HG03159 (cell line): Measurements from ENCODE around the gene PHGDH.

ENCODE experiments used
- ATAC-seq: cut with Tn5 transposase; IDR thresholded peaks from one replicate; pipeline ENCODE4 v1.9.1; 2021; ENCODE audit warnings: mild to moderate bottlenecking, moderate library complexity; ENCODE audit not compliant: unreplicated experiment

The PHGDH gene

DNA sequence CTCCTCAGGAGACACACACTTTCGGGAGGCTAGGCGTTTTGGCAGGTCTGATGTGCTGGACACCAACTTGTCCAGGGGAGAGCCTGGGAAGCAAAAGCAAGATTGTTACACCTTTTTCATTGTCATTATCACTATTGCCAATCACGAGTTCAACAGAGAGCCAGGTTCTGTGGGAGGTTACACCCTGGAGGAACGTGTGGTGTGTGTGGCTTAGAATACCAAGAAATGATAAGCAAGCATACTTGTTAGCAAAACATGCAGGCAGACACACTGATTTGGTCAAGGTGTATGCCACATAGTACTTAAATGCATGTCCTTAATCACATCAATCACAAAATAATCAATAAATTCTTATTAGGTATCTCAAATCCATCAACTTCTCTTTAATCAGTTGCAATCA is 40.9 kb downstream of the PHGDH start:
- ATAC-seq: no peak

GRCh38 chr1:119758584-119758983 is 46.9 kb downstream of the PHGDH start:
- no peak for ATAC-seq

DNA sequence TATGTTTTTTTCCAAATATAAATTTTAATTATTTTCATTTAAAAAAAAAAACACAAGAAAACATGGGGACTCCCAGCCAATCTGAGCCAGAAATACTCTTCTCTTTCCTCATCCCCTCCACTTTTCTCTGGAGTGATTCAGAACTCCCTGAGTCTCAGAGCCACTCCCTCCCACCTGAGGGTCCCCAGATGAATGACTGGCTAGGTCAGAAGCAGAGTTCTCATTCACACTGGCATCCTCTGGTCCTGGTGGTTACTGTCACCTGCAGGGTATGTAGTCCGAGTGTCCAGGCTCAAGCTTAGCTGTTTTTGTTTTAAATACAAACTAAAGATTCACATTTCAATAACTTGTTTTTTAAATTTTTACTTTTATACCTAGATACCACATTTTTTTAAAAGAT is 50.7 kb downstream of the PHGDH start:
- ATAC-seq: no peak

DNA sequence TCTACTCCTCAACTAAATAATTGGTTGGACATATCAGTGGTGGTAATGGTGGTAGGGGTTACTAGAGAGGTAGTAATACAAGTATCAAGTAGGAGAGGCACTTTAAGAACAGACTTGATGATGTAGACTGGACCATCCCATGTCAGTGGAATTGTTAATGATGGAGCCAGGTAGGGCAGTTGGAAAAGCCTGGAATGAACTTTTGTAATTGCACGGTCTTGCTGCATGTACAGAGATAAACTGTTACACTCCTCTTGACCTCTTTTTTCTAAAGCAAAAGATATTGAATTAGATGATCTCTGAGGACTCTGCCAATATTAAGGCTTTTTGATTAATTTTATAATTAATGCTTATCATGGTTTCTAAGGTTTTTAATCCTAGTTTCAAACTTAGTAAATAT is 51.2 kb downstream of the PHGDH start:
- ATAC-seq: no peak

GRCh38 chr1:119764220-119764619 is 52.5 kb downstream of the PHGDH start:
- no peak for ATAC-seq

GRCh38 chr1:119766374-119766794 is 54.6 kb downstream of the PHGDH start:
- no peak for ATAC-seq

DNA sequence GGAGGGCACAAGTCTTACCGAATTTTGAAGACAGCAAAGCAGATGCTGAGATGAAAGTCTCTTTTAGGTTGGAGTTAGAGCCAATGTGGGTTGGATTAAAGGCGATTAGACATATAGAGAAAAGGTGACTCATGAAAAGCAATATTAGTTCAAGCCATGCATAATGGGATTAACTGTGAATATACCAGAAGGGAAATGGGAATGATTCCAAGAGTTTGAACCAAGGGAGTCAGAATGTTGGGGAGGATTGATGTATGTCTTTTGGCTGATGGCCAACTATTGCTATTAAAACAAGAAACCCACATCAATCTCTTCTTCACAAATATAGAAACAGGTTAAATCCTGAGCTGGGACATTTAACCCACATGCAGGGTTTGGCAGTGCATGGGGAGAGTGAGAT is 55.8 kb downstream of the PHGDH start:
- no peak for ATAC-seq

DNA sequence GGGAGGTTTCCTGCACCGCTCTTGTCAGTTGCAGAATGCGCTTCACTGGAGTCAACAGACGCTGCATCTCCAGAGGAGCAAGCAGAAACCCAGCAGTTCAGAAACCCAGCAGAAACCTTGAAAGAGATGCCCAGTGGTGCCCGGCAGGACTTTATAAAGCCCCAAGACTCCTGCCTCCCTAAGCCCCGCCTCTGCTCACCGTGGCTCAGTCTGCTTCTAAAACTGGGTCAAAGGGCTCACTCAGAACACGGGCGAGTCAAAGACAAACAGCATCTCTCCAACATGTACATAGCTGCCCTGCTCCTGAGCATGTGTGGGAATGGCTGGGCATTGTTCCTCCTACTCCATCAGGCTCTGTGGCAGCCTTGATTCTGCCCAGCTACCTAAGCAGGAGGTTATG is 57.0 kb downstream of the PHGDH start, which contains the start of gene HMGCS2:
TSS of gene HMGCS2 (minus strand) at position 128 of the 400 bp plus-strand sequence. CDS start at position 67, 61 bp downstream.
- ATAC-seq: no peak

DNA sequence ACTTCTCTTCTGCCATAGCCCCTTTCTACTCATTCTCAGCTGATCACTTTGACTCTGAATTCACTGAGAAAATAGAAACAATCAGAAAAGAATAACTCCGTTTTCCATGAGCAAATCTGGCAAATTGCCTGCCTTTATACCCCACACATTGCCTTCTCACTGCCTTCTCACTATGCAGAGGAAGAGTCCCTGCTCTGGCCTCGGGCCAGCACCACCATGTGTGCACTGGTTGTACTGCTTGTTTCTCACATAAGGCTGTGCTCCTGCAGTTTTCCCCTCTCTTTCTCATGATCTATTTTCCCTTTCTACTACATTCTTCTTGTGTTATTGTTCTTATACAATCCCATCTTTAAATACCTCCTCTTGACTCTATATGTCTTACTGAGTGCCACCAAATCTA is 59.3 kb downstream of the PHGDH start:
- no peak for ATAC-seq

- ATAC-seq: no peak
These were observed 60.0 kb downstream of the PHGDH start for GRCh38 chr1:119771770-119772169.

GRCh38 chr1:119772298-119772697 is 60.6 kb downstream of the PHGDH start:
- ATAC-seq: no peak

- ATAC-seq: no peak
These were observed 62.0 kb downstream of the PHGDH start for GRCh38 chr1:119773711-119774241.

- ATAC-seq: no peak
These were observed 63.2 kb downstream of the PHGDH start for GRCh38 chr1:119774746-119775490.

DNA sequence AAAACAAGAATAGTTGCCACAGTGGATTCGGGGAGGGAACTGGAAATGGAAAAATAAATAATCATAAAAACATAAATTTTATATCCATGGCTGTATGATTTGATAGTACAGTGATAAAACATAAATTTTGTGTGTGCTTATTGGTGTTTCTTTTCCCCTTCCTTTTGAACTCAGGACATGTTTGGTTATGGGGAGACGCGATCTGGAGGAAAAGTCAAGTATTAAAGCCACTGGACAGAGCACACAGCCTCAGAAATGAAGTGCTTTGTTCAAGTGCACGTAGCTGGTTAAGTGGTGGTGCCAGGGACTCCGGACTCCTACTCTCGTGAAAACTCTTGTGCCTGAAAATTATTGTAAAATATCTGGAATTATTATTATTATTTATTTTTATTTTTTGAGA is 66.6 kb downstream of the PHGDH start:
- ATAC-seq: no peak

DNA sequence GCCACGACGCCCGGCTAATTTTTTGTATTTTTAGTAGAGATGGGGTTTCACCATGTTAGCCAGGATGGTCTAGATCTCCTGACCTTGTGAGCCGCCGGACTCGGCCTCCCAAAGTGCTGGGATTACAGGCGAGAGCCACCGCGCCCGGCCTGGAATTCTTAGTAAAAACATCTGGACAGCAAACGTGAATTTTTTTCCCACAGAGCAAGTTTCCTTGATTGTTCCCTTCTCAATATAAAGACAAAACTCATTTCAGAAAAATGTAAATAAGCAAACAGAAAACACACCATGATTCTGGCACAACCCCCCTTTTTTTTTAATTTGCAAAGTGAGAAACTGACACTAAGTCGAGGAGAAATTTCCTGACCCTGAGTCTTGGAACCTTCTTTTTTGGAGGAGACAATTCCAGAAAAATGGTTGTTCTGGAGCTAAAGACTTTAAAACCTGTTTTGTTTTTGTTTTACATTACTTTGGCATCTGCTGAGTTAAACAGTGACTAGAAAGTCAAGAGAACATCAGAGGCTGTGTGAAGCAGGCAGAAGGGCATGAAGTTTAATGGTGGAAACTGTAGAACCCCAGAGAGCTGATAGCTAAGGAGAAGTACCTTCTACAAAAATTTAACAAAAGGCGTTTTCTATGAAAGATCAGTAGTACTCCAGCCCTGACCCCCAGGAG is 67.3 kb downstream of the PHGDH start:
- no peak for ATAC-seq

GRCh38 chr1:119779869-119780356 is 68.2 kb downstream of the PHGDH start:
- ATAC-seq: no peak

DNA sequence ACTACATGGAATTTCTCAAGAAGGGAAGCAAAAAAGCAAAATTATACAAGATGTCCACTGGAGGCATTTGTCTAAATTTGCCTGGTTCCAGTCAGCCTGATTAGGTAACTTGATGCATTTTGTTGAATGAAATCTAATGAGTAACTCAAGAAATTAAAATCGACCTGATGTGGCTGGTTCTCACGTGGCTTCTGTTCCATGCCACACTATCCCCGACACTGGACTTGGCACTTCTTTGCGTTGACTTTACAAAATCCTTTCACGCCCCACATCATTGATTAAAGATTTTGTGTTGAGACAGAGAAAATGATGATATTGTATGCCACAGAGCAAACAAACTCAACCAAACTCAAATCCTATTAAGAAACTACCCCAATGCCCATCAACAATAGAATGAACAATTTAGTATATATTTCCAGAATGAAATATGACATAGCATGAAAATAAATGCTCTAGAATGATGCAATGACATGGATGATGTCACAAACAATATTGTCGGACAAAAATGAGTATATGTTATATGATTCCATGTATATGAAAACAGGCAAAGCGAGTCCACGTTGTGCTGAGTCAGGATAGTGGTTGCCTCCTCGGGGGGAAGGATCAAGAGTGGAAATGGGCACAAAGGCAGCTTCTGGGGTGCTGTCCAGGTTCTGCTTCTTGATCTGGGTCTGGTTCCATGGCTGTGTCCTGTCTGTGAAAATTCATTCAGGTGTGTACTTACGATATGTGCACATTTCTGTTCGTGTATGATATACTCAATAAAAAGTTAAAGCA is 69.9 kb downstream of the PHGDH start:
- ATAC-seq: no peak

GRCh38 chr1:119782631-119783325 is 71.0 kb downstream of the PHGDH start:
- no peak for ATAC-seq

- no peak for ATAC-seq
These were observed 71.8 kb downstream of the PHGDH start for GRCh38 chr1:119783354-119784185.
